ENCODE data around the gene AKAP17A.
"Not testable (repeated sequence)": the region's sequence is repeated elsewhere in the genome, so short reads cannot be mapped to it uniquely, and the experiment has no call there.

The AKAP17A gene

GRCh38 chrX:1602299-1602698 lies 10.9 kb downstream of the AKAP17A start:
- DNase-seq: no peak

- DNase-seq: no peak
These were observed 15.1 kb downstream of the AKAP17A start for GRCh38 chrX:1606496-1606895.

DNA sequence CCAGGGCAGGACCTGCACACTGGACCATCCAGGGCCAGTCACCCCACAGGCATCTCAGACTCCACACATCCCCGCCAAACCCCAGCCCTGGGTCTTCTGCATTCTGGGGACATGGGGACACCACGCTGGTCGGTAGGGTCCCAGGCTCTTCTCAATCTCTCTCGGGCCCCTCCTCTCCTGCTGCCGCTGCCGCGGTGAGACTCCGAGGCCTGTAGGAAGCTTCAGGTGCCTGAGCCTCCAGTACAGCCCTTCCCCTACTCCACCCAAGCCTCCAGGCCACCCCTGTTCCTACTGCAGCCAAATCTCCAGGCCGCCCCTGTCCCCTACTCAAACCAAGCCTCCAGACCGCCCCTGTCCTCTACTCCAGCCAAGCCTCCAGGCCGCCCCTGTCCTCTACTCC lies 17.9 kb downstream of the AKAP17A start:
- no peak for DNase-seq

GRCh38 chrX:1609762-1610161 lies 18.4 kb downstream of the AKAP17A start:
- DNase-seq: no peak

DNA sequence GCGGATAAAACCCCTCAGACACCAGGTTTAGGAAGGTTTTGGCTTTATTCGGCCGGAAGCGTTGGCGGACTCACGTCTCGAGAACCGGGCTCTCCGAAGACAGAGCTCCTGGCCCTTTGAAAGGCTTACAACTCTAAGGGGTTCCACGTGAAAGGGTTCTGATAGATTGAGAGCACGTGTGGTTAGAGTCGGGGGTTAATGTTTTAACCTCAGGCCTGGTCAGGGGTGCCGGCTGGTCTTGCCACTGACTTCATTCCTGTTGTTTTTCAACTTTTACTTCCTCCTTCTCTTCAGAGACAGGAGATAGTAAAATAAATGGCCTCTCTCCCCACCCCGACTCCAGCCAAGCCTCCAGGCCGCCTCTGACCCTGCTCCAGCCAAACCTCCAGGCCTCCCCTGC lies 18.8 kb downstream of the AKAP17A start:
- no peak for DNase-seq

GRCh38 chrX:1610736-1611135 lies 19.3 kb downstream of the AKAP17A start:
- no peak for DNase-seq

DNA sequence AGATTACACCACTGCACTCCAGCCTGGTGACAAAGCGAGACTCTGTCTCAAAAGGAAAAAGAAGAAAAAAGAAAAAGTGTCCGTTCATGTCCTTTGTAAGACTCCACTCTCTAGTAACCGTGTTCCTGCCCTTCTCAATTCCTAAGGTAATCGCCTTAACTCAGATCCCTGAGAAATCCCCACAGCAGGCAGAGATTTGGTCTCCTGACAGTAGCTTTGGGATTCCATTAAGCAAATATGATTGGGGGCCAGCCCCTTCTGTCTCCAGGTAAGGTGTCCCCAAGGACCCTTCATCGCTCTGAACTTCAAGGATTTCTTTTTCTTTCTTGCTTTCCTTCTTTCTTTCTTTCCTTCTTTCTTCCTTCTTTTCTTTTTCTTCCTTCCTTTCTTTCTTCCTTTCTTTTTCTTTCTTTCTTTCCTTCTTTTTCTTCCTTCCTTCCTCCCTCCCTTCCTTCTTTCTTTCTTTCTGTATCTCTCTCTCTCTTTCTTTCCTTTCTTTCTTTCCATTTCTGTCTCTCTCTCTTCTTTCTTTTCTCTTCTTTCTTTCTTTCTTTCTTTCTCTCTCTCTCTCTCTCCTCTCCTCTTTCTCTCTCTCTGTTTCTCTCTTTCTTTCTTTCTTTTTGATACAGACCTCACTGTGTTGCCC lies 21.4 kb downstream of the AKAP17A start:
- no peak for DNase-seq

GRCh38 chrX:1614927-1615326 lies 23.5 kb downstream of the AKAP17A start, which contains the start of gene ASMT:
Gene ASMT (plus strand): TSS chrX:1615059. CDS start chrX:1615200, 141 bp downstream.
- DNase-seq: no peak

DNA sequence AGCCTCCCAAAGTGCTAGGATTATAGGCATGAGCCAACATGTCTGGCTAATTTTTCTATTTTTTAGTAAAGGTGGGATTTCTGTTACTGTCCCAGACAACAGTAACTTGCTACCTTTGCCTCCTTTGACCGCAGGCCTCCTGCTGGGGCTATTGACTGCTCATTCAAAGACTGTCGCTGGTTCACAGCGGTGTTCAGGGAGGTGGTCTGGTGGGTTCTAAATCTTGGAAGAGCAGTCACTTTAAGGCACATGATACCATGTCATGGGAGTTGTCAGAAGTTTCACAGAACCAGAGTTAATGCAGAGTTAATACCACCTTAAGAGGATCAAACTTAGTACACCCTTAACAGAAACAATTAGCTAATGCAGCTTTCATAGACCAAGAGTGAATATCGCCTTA lies 27.3 kb downstream of the AKAP17A start:
- no peak for DNase-seq

DNA sequence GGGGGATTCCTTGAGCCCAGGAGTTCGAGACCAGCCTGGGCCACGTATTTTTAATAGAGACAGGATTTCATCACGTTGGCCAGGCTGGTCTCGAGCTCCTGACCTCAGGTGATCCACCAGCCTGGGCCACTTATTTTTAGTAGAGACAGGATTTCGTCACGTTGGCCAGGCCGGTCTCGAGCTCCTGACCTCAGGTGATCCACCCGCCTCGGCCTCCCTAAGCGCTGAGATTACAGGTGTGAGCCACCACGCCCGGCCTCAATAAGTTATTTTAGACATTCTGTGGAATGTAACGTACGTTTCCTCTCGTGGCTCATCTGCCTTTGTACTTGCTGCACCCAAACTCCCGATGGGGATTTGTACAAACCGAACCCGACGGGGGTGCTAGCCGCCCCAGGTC lies 32.3 kb downstream of the AKAP17A start:
- DNase-seq: no peak

GRCh38 chrX:1624158-1624860 lies 32.9 kb downstream of the AKAP17A start:
- DNase-seq: peak; percentile 17

DNA sequence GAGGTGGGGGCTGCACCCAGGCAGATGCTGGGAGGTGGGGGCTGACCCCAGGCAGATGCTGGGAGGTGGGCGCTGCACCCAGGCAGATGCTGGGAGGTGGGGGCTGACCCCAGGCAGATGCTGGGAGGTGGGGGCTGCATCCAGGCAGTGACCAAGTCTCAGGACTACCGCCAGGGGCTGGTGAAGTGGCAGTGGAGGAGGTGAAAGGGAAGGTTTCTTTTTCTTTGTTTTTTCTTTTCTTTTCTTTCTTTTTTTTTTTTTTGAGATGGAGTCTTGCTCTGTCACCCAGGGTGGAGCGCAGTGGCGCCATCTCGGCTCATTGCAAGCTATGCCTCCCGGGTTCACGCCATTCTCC lies 33.4 kb downstream of the AKAP17A start:
- not testable (repeated sequence) for DNase-seq

DNA sequence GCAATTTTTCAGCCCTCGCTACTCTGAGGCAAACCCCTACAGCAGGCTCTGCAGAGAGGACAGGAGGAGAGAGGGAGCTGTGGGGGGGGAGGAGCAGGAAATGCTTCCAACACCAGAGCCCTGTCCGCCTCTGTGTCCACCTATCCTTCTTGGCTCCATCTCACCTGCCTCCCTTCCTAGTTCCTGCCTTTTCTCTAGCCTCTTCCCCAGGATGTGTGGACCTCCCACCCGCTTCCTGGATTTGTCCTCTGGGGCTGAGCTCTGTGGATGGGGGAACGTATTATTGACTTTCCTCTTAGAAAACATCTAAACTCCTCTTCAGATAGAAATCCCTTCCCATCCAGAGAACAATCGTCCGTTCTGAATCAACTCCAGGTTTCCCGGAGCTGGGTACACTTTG lies 37.8 kb downstream of the AKAP17A start:
- DNase-seq: no peak

DNA sequence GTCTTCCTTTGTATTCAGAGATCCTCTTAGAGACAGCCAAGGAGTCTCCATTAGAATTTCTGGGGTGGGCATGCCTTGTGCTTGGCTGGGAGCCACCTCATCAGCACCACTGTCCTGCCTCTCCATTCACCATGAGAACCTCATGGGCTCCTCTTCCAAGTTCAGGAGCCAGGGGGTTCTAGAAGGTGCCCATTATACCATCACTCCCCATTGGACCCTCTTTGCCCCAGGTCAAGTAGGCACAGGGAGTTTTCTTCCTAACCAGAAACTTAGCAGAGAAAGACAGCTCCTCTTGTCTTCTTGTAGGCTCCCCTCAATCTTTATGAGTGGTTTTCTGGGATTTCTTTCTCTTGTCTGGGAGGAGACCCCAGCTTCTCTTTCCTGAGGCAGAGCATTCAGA lies 54.6 kb downstream of the AKAP17A start:
- DNase-seq: no peak

DNA sequence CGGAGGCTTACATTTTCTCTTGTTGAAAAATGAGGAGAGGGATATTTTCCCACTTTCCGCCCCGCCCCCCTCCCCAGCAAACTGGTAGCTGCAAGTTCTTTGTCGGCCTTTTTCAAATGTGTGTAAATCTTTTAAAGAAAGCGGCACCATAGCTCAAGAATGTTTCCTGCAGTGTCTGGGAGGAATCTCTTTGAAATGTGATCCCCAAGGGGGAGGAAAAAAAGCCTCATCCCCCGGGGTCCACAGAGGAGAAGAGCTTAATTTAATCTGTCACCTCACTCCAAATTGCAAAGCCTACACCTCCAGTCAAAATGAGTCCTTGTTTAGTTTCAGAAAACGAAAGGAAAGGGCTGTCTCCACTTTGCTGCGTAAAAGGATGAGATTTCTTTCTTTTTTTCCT lies 58.2 kb downstream of the AKAP17A start:
- no peak for DNase-seq
